ES-I3 (cell line): Measurements from ENCODE around the gene DLGAP1.

Experiments used
- H3K36me3 ChIP-seq: 2 replicates; pipeline ENCODE4 v1.6.1; 2013; ENCODE audit warnings: mild to moderate bottlenecking, low read length, control low read depth, moderate library complexity; ENCODE audit not compliant: insufficient read depth
- H3K4me1 ChIP-seq: 2 replicates; pipeline ENCODE4 v1.6.1; 2013; ENCODE audit warnings: mild to moderate bottlenecking, control low read depth, low read length; ENCODE audit not compliant: insufficient read depth
- H3K9ac ChIP-seq: 2 replicates; pipeline ENCODE4 v1.6.1; 2013; ENCODE audit warnings: low read depth, mild to moderate bottlenecking, low read length, moderate library complexity
- H3K9me3 ChIP-seq: 2 replicates; pipeline ENCODE4 v1.6.1; 2013; ENCODE audit warnings: mild to moderate bottlenecking, low read length, moderate library complexity; ENCODE audit not compliant: control insufficient read depth, insufficient read depth

DLGAP1 gene

DNA sequence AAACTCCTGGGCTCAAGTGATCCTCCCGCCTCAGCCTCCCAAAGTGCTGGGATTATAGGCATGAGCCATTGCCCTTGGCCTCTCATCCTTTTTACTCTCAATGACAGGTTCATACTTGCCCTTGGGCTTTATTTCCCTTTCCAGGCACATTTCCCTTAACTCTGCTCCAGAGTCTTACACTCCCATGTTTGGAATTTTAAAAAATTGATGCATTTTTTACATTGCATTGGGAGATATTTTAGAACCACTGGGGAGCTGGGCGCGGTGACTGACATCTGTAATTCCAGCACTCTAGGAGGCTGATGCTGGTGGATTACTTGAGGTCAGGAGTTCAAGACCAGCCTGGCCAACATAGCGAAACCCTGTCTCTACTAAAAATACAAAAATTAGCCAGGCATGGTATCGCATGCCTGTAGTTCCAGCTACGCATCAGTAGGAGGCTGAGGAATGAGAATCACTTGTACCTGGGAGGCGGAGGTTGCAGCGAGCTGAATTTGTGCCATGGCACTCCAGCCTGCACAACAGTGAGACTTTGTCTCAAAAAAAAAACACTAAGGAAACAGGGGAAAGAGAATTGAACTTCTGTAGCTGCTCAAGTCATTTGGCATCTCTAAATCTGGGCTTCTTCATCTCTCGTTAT is 986.9 kb downstream of the DLGAP1 start:
- peaks cover 22% of the 10 kb centered on the region for H3K4me1 ChIP-seq
- no peak overlapping the region for H3K9ac ChIP-seq
- H3K9me3 ChIP-seq = no peaks in the 10 kb centered on the region
- H3K36me3 ChIP-seq = no peaks in the 10 kb centered on the region

DNA sequence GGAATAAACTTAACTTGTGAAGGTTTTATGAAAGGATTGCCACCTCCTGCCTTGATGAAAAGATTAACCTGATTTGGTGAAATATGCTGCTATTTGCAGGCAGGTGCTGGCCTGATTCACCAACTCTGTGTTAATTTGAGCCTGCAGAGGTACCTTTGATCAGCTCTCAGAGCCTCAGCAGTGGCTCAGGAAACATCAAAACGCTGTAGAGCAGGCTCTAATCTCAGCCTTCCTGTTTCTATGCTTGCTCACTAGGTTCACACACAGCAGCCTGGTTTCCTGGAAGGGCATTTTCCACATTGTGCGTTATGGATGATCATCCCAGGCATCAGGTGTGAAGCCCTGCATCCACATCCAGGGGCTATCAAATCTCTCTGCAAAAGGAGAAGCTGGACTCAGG is 988.2 kb downstream of the DLGAP1 start:
- Histone ChIP-seq H3K36me3 (no peaks in the 10 kb centered on the region), H3K9ac (no peak overlapping the region), H3K9me3 (no peaks in the 10 kb centered on the region), H3K4me1 (peaks cover 22% of the 10 kb centered on the region)

DNA sequence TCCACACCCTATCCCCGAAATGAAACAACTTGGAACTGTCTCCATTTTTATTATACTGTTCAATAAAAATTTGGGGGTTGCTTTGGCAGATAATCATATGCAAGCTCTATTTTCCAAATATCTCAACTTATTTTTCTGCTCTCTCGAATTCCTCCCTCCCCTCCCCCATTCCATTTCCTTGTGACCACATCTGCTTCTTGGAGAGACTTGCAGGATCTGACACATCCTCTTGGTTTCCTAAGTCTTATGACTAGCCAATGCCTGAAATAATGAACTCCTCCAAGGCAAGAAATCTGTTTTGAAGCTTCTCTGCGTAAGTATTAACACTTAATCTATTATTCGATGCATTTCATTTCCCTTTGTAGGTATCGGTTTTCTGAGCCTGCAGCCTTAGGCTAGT is 989.1 kb downstream of the DLGAP1 start:
- Histone ChIP-seq H3K36me3 (no peaks in the 10 kb centered on the region), H3K9me3 (no peaks in the 10 kb centered on the region), H3K4me1 (peaks cover 22% of the 10 kb centered on the region), H3K9ac (no peak overlapping the region)

DNA sequence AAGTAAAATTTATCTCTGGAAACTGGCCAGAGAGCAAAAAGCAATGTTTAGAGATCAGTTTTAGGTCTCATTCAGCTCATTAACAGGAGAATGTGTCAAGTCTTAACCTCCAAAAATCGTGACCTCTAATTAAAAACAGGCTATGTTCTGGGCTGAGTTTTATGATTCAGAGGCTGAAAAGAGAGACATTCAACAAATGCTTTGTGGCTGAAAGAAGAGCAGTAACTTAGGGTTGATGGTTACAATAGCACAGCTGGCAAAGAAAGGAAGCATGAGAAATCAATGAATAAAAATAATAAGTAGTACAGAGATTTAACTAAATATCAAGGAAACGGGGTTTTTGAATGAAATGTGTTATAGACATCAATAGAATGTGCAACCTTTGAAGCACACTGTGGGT is 992.1 kb downstream of the DLGAP1 start:
- Histone ChIP-seq H3K36me3 (peaks cover 14% of the 10 kb centered on the region), H3K9ac (no peak overlapping the region), H3K4me1 (peaks cover 23% of the 10 kb centered on the region), H3K9me3 (no peaks in the 10 kb centered on the region)

- Histone ChIP-seq H3K9me3 (no peaks in the 10 kb centered on the region), H3K4me1 (peaks cover 25% of the 10 kb centered on the region), H3K9ac (no peak overlapping the region), H3K36me3 (peaks cover 24% of the 10 kb centered on the region)
Observed at GRCh38 chr18:3461704-3462103, 993.4 kb downstream of the DLGAP1 start.

DNA sequence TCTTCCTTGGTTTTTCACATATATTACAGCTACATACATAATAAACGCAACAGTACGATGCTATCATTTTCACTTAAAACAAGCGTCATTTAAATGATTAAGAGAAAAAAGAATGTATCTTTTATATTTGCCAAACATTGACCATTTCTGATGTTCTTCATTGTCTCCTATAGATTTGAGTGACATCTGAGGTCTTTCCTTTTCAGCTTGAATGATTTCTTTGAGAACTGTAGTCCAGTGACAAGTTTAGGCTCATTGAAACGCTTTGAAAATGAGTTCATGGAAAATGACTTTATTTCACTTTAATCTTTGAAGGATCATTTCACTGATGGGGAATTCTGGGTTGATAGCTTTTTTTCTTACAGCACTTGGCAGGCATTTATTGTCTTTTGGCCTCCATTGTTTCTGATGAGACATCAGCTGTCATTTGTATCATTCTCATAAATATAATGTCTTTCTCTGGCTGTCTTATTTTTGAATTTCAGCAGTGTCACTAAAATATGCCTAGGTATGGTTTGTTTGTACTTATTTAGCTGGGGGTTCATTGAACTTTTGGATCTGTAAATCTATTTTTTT is 994.2 kb downstream of the DLGAP1 start:
- H3K9me3 ChIP-seq = no peaks in the 10 kb centered on the region
- peaks cover 32% of the 10 kb centered on the region for H3K36me3 ChIP-seq
- H3K4me1 ChIP-seq = peaks cover 26% of the 10 kb centered on the region
- no peak overlapping the region for H3K9ac ChIP-seq

GRCh38 chr18:3458952-3459853 is 995.9 kb downstream of the DLGAP1 start:
- Histone ChIP-seq H3K9me3 (no peaks in the 10 kb centered on the region), H3K36me3 (peaks cover 33% of the 10 kb centered on the region), H3K9ac (no peak overlapping the region), H3K4me1 (peaks cover 29% of the 10 kb centered on the region)

- Histone ChIP-seq H3K9ac (no peak overlapping the region), H3K36me3 (peaks cover 33% of the 10 kb centered on the region), H3K4me1 (peaks cover 29% of the 10 kb centered on the region), H3K9me3 (no peaks in the 10 kb centered on the region)
Observed at GRCh38 chr18:3458378-3458777, 996.7 kb downstream of the DLGAP1 start.

DNA sequence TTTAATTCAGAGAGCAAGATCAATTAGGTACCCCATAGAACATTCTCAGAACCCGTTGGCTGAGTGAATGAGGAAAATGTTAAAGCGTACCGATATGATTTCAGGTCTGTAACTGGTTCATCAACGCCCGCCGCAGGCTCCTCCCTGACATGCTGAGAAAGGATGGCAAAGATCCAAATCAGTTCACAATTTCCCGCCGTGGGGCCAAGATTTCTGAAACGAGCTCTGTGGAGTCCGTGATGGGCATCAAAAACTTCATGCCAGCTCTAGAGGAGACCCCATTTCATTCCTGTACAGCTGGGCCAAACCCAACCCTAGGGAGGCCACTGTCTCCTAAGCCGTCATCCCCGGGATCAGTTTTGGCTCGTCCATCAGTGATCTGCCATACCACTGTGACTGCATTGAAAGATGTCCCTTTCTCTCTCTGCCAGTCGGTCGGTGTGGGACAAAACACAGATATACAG is 997.8 kb downstream of the DLGAP1 start:
- H3K9ac ChIP-seq = no peak overlapping the region
- H3K36me3 ChIP-seq = peaks cover 36% of the 10 kb centered on the region
- H3K4me1 ChIP-seq = peaks cover 29% of the 10 kb centered on the region
- H3K9me3 ChIP-seq = no peaks in the 10 kb centered on the region

- Histone ChIP-seq H3K4me1 (peaks cover 29% of the 10 kb centered on the region), H3K9me3 (no peaks in the 10 kb centered on the region), H3K36me3 (peaks cover 36% of the 10 kb centered on the region), H3K9ac (no peak overlapping the region)
Observed at GRCh38 chr18:3456686-3457069, 998.4 kb downstream of the DLGAP1 start.

GRCh38 chr18:3455907-3456685 is 999.0 kb downstream of the DLGAP1 start:
- Histone ChIP-seq H3K9me3 (no peaks in the 10 kb centered on the region), H3K36me3 (peaks cover 37% of the 10 kb centered on the region), H3K4me1 (peaks cover 29% of the 10 kb centered on the region), H3K9ac (peak overlapping the region; percentile 0; the same call in 1 of the 2 replicates)

- Histone ChIP-seq H3K4me1 (peaks cover 29% of the 10 kb centered on the region), H3K9me3 (no peaks in the 10 kb centered on the region), H3K36me3 (peaks cover 40% of the 10 kb centered on the region), H3K9ac (peak overlapping the region; percentile 99)
Observed at GRCh38 chr18:3455090-3455635, 999.9 kb downstream of the DLGAP1 start.

DNA sequence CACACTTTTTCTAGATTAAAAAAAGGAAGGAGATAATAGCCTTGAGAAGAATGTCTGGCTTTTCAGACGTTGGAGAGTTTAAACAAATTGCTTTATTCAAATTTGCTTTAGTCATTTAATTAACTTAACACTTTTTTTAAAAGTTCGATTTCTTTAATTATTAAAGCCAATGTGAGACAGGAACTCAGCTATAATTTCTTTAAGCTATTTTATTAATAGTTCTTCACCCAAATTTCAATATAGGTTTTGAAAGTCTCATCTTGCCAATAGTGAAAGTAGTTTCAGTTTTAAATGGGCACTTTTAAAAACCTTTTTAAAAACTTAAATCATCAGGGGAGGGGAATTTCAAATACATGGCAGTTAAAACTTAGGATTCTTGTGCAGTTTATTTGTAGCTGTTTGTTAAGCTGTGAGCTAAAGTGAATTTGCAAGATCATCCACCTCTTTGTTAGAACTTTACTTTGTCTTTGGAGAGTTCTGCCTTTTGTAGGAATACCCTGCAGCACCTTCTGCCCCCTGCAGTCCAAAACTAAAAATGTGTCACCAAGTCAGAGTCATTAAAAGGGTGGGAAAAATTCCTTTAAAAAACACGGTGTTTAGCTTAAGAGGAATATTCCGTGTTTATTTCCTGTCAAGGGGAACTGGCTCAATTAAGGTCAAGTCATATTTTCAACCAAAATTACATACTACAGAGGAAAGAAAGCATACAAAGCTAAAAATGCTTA is 1000.6 kb downstream of the DLGAP1 start:
- peak overlapping the region; percentile 99 for H3K9ac ChIP-seq
- H3K9me3 ChIP-seq = no peaks in the 10 kb centered on the region
- H3K36me3 ChIP-seq = peaks cover 39% of the 10 kb centered on the region
- peaks cover 29% of the 10 kb centered on the region for H3K4me1 ChIP-seq
